Suprapubic skin (tissue), 4 donors: ENCODE measurements around the gene MUS81. TPM values are rescaled to one million over a fixed set of nuclear protein-coding genes. Genes with fewer than 3 reads are reported as not detected.

Experiments used
- DNase-seq, 2 donors: peaks; one replicate each; pipeline ENCODE4 v3.0.0-alpha.2; 2019; ENCODE audit warnings: low spot score in 2 of 2
- H3K27ac ChIP-seq: fragments of 200-600 bp; sonication (generic); one replicate; pipeline ENCODE4 v1.5.1; 2019
- H3K27me3 ChIP-seq: fragments of 200-600 bp; sonication (generic); one replicate; pipeline ENCODE4 v1.5.1; 2019
- H3K36me3 ChIP-seq: fragments of 200-600 bp; sonication (generic); one replicate; pipeline ENCODE4 v1.5.1; 2019
- H3K4me1 ChIP-seq: fragments of 200-600 bp; sonication (generic); one replicate; pipeline ENCODE4 v1.5.1; 2019
- H3K4me3 ChIP-seq: fragments of 200-600 bp; sonication (generic); one replicate; pipeline ENCODE4 v1.5.1; 2019; ENCODE audit warnings: mild to moderate bottlenecking
- H3K9me3 ChIP-seq: fragments of 200-600 bp; sonication (generic); one replicate; pipeline ENCODE4 v1.5.1; 2019
- CTCF ChIP-seq, 2 donors: fragments of 200-600 bp in 1 of 2; fragments of 450-650 bp in 1 of 2; sonication (generic) in 1 of 2; IDR thresholded peaks; one replicate each; pipeline ENCODE4 v1.5.1; 2016 to 2019; ENCODE audit warnings: antibody characterized with exemption in 2 of 2, mild to moderate bottlenecking in 1 of 2, moderate library complexity in 1 of 2
- EP300 ChIP-seq: sonication (generic); formaldehyde crosslinking; IDR thresholded peaks from one replicate; pipeline ENCODE4 v1.6.1; 2017; ENCODE audit warnings: antibody characterized with exemption
- POLR2A ChIP-seq, 2 donors: fragments of 450-650 bp; IDR thresholded peaks; one replicate each; pipeline ENCODE4 v1.6.1; 2017; ENCODE audit warnings: antibody characterized with exemption in 2 of 2, mild to moderate bottlenecking in 2 of 2, moderate library complexity in 2 of 2
- POLR2AphosphoS5 ChIP-seq, 3 donors: sonication (generic); formaldehyde crosslinking; IDR thresholded peaks; one replicate each; pipeline ENCODE4 v1.6.1; 2017; ENCODE audit warnings: antibody characterized with exemption in 3 of 3
- WGBS: methylation state at CpG from one replicate; pipeline ENCODE4 v1.1.5; 2018; 5-methylcytosine and 5-hydroxymethylcytosine counted together
- total RNA-seq, 4 donors: library from RNA; depleted of rRNA; stranded (reverse); fragments of >200 nt; gene quantifications; one replicate each; pipeline ENCODE4 v1.1.0, GENCODE V29; 2016

Gene MUS81
- total RNA-seq, 4 donors from 2014 or later = 22.8 to 46.2 (median 32.2) TPM

GRCh38 chr11:65817312-65817834, 42.9 kb upstream of the MUS81 start:
- Histone ChIP-seq H3K4me3 (peak overlapping the region; percentile 73), H3K27me3 (no peaks in the 10 kb centered on the region), H3K9me3 (no peaks in the 10 kb centered on the region), H3K36me3 (no peaks in the 10 kb centered on the region), H3K27ac (peak overlapping the region; percentile 74), H3K4me1 (peaks cover 31% of the 10 kb centered on the region)
- WGBS = 60% methylated on average over 5 of the region's 5 CpGs
- TF ChIP-seq POLR2A (IDR thresholded peaks at IDR 0.05) (no peak), POLR2AphosphoS5 (IDR thresholded peaks at IDR 0.05) (no peak), EP300 (no peak), CTCF (IDR thresholded peaks at IDR 0.05) (no peak)
- DNase-seq = no peak

- Histone ChIP-seq H3K27ac (peak overlapping the region; percentile 74), H3K4me1 (peaks cover 31% of the 10 kb centered on the region), H3K27me3 (no peaks in the 10 kb centered on the region), H3K9me3 (no peaks in the 10 kb centered on the region), H3K36me3 (no peaks in the 10 kb centered on the region), H3K4me3 (peak overlapping the region; percentile 73)
- TF ChIP-seq POLR2A (IDR thresholded peaks at IDR 0.05) (peak in 1 of 2 donors; percentile 26), EP300 (no peak), POLR2AphosphoS5 (IDR thresholded peaks at IDR 0.05) (peak in 2 of 3 donors; percentile 45 to 66), CTCF (IDR thresholded peaks at IDR 0.05) (peak; percentile 89 to 100)
- DNase-seq = peak; percentile 96 to 97
- WGBS = 10% methylated on average over 38 of the region's 74 CpGs
These were observed 42.2 kb upstream of the MUS81 start for GRCh38 chr11:65817835-65818680.

- Histone ChIP-seq H3K4me1 (peaks cover 12% of the 10 kb centered on the region), H3K27ac (no peak overlapping the region), H3K4me3 (no peak overlapping the region), H3K9me3 (no peaks in the 10 kb centered on the region), H3K36me3 (no peaks in the 10 kb centered on the region), H3K27me3 (no peaks in the 10 kb centered on the region)
- no peak for TF ChIP-seq CTCF (IDR thresholded peaks at IDR 0.05)
- TF ChIP-seq EP300 = no peak
- no peak for TF ChIP-seq POLR2AphosphoS5 (IDR thresholded peaks at IDR 0.05)
- no peak for TF ChIP-seq POLR2A (IDR thresholded peaks at IDR 0.05)
- DNase-seq = no peak
- 85% methylated on average over 7 of the region's 8 CpGs for WGBS
These were observed 39.1 kb upstream of the MUS81 start for GRCh38 chr11:65821107-65821506.

GRCh38 chr11:65822776-65823528, 37.3 kb upstream of the MUS81 start:
- DNase-seq = no peak
- H3K36me3 ChIP-seq = no peaks in the 10 kb centered on the region
- H3K27ac ChIP-seq = no peak overlapping the region
- no peaks in the 10 kb centered on the region for H3K9me3 ChIP-seq
- no peak overlapping the region for H3K4me3 ChIP-seq
- no peaks in the 10 kb centered on the region for H3K4me1 ChIP-seq
- WGBS = 79% methylated on average over 15 of the region's 15 CpGs
- no peak for TF ChIP-seq POLR2A (IDR thresholded peaks at IDR 0.05)
- TF ChIP-seq CTCF (IDR thresholded peaks at IDR 0.05) = no peak
- TF ChIP-seq EP300 = no peak
- no peak for TF ChIP-seq POLR2AphosphoS5 (IDR thresholded peaks at IDR 0.05)
- H3K27me3 ChIP-seq = no peaks in the 10 kb centered on the region
